K562 (cell line): ENCODE measurements around the gene PLEKHA6. TPM values are rescaled to one million over a fixed set of nuclear protein-coding genes. Genes with fewer than 3 reads are reported as not detected.

ENCODE experiments used
- ATF7 ChIP-seq: fragments of 450-650 bp; IDR thresholded peaks from 2 replicates; pipeline ENCODE4 v1.7.1; 2014; ENCODE audit warnings: mild to moderate bottlenecking, moderate library complexity
- KAT8 ChIP-seq: fragments of 450-650 bp; IDR thresholded peaks from 2 replicates; pipeline ENCODE4 v1.6.1; 2016; ENCODE audit warnings: low read depth, mild to moderate bottlenecking
- MCM3 ChIP-seq: fragments of 450-650 bp; IDR thresholded peaks from 2 replicates; pipeline ENCODE4 v1.6.1; 2016
- NELFE ChIP-seq: IDR thresholded peaks from 2 replicates; pipeline ENCODE4 v1.6.1; 2011; ENCODE audit warnings: mild to moderate bottlenecking; ENCODE audit not compliant: insufficient read depth, insufficient read length
- PTRF ChIP-seq: fragments of 450-650 bp; IDR thresholded peaks from 2 replicates; pipeline ENCODE4 v1.6.1; 2016; ENCODE audit warnings: mild to moderate bottlenecking, missing genetic modification characterization, missing compliant biosample characterization
- RBFOX2 ChIP-seq: fragments of 200-400 bp; formaldehyde crosslinking; IDR thresholded peaks from 2 replicates; pipeline ENCODE4 v1.6.1; 2017; ENCODE audit warnings: low read depth, mild to moderate bottlenecking, low read length, moderate library complexity
- RCOR1 ChIP-seq, 2 experiments: IDR thresholded peaks; 2 replicates each; pipeline ENCODE4 v1.6.1; 2012; ENCODE audit warnings: low read depth in 2 of 2, low read length in 2 of 2, borderline replicate concordance in 1 of 2, improper control_type of control experiment in 1 of 2
- SMARCE1 ChIP-seq: fragments of 450-650 bp; IDR thresholded peaks from 2 replicates; pipeline ENCODE4 v1.7.1; 2016; ENCODE audit warnings: mild to moderate bottlenecking
- SMC3 ChIP-seq: conservative IDR thresholded peaks from 2 replicates; pipeline ENCODE4 v1.6.1; 2011; ENCODE audit warnings: low read depth, low read length, improper control_type of control experiment; ENCODE audit not compliant: insufficient read depth
- SOX6 ChIP-seq: fragments of 450-650 bp; IDR thresholded peaks from 2 replicates; pipeline ENCODE4 v1.6.1; 2014; ENCODE audit warnings: mild to moderate bottlenecking
- SRSF9 ChIP-seq: fragments of 200-400 bp; formaldehyde crosslinking; IDR thresholded peaks from 2 replicates; pipeline ENCODE4 v1.6.1; 2017; ENCODE audit warnings: low read depth, low read length, borderline replicate concordance
- TFAM ChIP-seq: fragments of 250-450 bp; sonication (Bioruptor Pico); conservative IDR thresholded peaks from 2 replicates; pipeline ENCODE4 v1.5.0; 2021; ENCODE audit warnings: mild to moderate bottlenecking, moderate library complexity
- ZNF224 ChIP-seq: sonication (generic); formaldehyde crosslinking; IDR thresholded peaks from 2 replicates; pipeline ENCODE4 v1.8.0; 2022; ENCODE audit warnings: mild to moderate bottlenecking, missing genetic modification reagents
- ZNF431 ChIP-seq: sonication (generic); formaldehyde crosslinking; IDR thresholded peaks from 2 replicates; pipeline ENCODE4 v1.8.0; 2022; ENCODE audit warnings: mild to moderate bottlenecking, missing genetic modification reagents
- polyA plus RNA-seq, 8 experiments: library from polyadenylated mRNA; depleted of rRNA in 4 of 8; stranded (reverse) in 5 of 8; unstranded in 3 of 8; fragments of >200 nt; fragmentation: Nextera tagmentation in 2 of 8; fragmentation: Illumina TruSeq in 1 of 8; extraction: Ambion mirVana in 2 of 8; extraction: Trizol in 1 of 8; gene quantifications; 2 replicates each; pipeline versions ENCODE4 v1.2.1 to v1.2.3, GENCODE V29; 2011 to 2014; ENCODE audit warnings: inconsistent platforms in 1 of 8, missing spikeins in 1 of 8
- total RNA-seq, 7 experiments: library from RNA; depleted of rRNA in 6 of 7; stranded (reverse); fragments of >200 nt in 6 of 7; fragmentation: Illumina TruSeq in 2 of 7; extraction: Trizol in 2 of 7; gene quantifications; 2 replicates each; pipeline versions ENCODE4 v1.2.1 to v1.2.3, GENCODE V29; 2011 to 2021; ENCODE audit warnings: low replicate concordance in 1 of 7
- TF ChIP-seq, protein P1 (sequence below): sonication (generic); formaldehyde crosslinking; IDR thresholded peaks from 2 replicates; pipeline ENCODE4 v1.8.1; 2022; ENCODE audit warnings: missing genetic modification reagents
- TF ChIP-seq, protein P2 (sequence below): sonication (generic); formaldehyde crosslinking; IDR thresholded peaks from 2 replicates; pipeline ENCODE4 v1.8.0; 2022; ENCODE audit warnings: missing genetic modification reagents, mild to moderate bottlenecking, moderate library complexity, borderline replicate concordance
- TF ChIP-seq, protein P3 (sequence below): fragments of 450-650 bp; IDR thresholded peaks from 2 replicates; pipeline ENCODE4 v1.6.1; 2014; ENCODE audit warnings: low read depth, mild to moderate bottlenecking, moderate library complexity, borderline replicate concordance
- TF ChIP-seq, protein P4 (sequence below): sonication (generic); formaldehyde crosslinking; IDR thresholded peaks from 2 replicates; pipeline ENCODE4 v1.4.0; 2020; ENCODE audit warnings: mild to moderate bottlenecking, missing genetic modification reagents
- TF ChIP-seq, protein P5 (sequence below), 2 experiments: fragments of 450-650 bp; IDR thresholded peaks; 2 replicates each; pipeline ENCODE4 v1.6.1; 2018; ENCODE audit warnings: mild to moderate bottlenecking in 2 of 2, low read depth in 1 of 2; ENCODE audit not compliant: partially characterized antibody in 2 of 2

Gene PLEKHA6
- total and polyA plus RNA-seq, 9 of the 15 experiments (the other 6 are each of a cell fraction or from before 2014, with no cell fraction given) = under 0.01 to 0.33 (median 0.01) TPM; not detected in 4

DNA sequence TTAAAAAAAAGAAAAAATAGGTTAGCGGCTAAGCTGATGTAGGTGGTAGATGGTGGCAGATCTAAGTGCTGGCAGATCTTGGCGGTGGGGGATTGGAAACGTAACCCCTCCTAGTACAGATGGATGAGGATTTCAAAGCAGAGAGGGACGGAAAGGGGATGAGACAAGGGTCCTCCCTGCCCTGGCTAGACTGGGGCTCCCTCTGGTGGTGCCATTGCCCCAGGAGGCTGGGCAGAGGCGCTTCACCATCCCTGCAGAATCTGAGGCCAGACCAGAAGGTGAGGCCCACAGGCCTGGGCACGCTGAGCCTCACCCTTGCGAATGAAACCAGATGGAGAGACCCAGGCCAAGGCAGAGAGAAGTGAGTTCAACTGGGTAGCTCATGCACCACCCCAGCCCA lies 7.0 kb upstream of the PLEKHA6 start (continued):
- TF ChIP-seq PTRF (tag) (no peak), RBFOX2 (no peak), SMC3 (peak; percentile 50), SMARCE1 (no peak), SOX6 (no peak), SRSF9 (no peak), KAT8 (no peak), MCM3 (no peak), TFAM (CRISPR knock-in tag) (no peak), NELFE (no peak), ZNF224 (CRISPR knock-in tag) (no peak), RCOR1 (IDR thresholded peaks at IDR 0.05; ENCODE audit: borderline replicate concordance in 1 of 2, low read depth in 2 of 2, low read length in 2 of 2) (no peak), ATF7 (no peak), ZNF431 (CRISPR knock-in tag) (no peak)
- TF ChIP-seq, protein P1, sequence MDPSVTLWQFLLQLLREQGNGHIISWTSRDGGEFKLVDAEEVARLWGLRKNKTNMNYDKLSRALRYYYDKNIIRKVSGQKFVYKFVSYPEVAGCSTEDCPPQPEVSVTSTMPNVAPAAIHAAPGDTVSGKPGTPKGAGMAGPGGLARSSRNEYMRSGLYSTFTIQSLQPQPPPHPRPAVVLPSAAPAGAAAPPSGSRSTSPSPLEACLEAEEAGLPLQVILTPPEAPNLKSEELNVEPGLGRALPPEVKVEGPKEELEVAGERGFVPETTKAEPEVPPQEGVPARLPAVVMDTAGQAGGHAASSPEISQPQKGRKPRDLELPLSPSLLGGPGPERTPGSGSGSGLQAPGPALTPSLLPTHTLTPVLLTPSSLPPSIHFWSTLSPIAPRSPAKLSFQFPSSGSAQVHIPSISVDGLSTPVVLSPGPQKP = no peak
- TF ChIP-seq, protein P2, sequence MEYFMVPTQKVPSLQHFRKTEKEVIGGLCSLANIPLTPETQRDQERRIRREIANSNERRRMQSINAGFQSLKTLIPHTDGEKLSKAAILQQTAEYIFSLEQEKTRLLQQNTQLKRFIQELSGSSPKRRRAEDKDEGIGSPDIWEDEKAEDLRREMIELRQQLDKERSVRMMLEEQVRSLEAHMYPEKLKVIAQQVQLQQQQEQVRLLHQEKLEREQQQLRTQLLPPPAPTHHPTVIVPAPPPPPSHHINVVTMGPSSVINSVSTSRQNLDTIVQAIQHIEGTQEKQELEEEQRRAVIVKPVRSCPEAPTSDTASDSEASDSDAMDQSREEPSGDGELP (CRISPR knock-in tag) = no peak
- TF ChIP-seq, protein P3, sequence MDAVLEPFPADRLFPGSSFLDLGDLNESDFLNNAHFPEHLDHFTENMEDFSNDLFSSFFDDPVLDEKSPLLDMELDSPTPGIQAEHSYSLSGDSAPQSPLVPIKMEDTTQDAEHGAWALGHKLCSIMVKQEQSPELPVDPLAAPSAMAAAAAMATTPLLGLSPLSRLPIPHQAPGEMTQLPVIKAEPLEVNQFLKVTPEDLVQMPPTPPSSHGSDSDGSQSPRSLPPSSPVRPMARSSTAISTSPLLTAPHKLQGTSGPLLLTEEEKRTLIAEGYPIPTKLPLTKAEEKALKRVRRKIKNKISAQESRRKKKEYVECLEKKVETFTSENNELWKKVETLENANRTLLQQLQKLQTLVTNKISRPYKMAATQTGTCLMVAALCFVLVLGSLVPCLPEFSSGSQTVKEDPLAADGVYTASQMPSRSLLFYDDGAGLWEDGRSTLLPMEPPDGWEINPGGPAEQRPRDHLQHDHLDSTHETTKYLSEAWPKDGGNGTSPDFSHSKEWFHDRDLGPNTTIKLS = no peak
- TF ChIP-seq, protein P4, sequence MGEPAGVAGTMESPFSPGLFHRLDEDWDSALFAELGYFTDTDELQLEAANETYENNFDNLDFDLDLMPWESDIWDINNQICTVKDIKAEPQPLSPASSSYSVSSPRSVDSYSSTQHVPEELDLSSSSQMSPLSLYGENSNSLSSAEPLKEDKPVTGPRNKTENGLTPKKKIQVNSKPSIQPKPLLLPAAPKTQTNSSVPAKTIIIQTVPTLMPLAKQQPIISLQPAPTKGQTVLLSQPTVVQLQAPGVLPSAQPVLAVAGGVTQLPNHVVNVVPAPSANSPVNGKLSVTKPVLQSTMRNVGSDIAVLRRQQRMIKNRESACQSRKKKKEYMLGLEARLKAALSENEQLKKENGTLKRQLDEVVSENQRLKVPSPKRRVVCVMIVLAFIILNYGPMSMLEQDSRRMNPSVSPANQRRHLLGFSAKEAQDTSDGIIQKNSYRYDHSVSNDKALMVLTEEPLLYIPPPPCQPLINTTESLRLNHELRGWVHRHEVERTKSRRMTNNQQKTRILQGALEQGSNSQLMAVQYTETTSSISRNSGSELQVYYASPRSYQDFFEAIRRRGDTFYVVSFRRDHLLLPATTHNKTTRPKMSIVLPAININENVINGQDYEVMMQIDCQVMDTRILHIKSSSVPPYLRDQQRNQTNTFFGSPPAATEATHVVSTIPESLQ (CRISPR knock-in tag) = no peak
- TF ChIP-seq, protein P5, sequence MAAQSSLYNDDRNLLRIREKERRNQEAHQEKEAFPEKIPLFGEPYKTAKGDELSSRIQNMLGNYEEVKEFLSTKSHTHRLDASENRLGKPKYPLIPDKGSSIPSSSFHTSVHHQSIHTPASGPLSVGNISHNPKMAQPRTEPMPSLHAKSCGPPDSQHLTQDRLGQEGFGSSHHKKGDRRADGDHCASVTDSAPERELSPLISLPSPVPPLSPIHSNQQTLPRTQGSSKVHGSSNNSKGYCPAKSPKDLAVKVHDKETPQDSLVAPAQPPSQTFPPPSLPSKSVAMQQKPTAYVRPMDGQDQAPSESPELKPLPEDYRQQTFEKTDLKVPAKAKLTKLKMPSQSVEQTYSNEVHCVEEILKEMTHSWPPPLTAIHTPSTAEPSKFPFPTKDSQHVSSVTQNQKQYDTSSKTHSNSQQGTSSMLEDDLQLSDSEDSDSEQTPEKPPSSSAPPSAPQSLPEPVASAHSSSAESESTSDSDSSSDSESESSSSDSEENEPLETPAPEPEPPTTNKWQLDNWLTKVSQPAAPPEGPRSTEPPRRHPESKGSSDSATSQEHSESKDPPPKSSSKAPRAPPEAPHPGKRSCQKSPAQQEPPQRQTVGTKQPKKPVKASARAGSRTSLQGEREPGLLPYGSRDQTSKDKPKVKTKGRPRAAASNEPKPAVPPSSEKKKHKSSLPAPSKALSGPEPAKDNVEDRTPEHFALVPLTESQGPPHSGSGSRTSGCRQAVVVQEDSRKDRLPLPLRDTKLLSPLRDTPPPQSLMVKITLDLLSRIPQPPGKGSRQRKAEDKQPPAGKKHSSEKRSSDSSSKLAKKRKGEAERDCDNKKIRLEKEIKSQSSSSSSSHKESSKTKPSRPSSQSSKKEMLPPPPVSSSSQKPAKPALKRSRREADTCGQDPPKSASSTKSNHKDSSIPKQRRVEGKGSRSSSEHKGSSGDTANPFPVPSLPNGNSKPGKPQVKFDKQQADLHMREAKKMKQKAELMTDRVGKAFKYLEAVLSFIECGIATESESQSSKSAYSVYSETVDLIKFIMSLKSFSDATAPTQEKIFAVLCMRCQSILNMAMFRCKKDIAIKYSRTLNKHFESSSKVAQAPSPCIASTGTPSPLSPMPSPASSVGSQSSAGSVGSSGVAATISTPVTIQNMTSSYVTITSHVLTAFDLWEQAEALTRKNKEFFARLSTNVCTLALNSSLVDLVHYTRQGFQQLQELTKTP (IDR thresholded peaks at IDR 0.05; ENCODE audit: low read depth in 1 of 2, partially characterized antibody in 2 of 2) = no peak
